GM23338 (cell line): Measurements from ENCODE around the gene R3HDM2. TPM values are rescaled to one million over a fixed set of nuclear protein-coding genes. Genes with fewer than 3 reads are reported as not detected.
A peak's percentile ranks its signal among the peaks of the same experiment; 100 is the strongest.

Experiments
- ATAC-seq: fragments of 200-7000 bp; cut with Tn5 transposase; 3 replicates; pipeline ENCODE4 v1.9.1; 2020
- DNase-seq: peaks from one replicate; pipeline ENCODE4 v3.0.0-alpha.2; 2015; ENCODE audit warnings: low spot score
- H2AFZ ChIP-seq: fragments of 200-600 bp; sonication (generic); 2 replicates; pipeline ENCODE4 v1.8.0; 2016; ENCODE audit warnings: antibody characterized with exemption, mild to moderate bottlenecking, moderate library complexity
- H3F3A ChIP-seq: fragments of 200-600 bp; sonication (generic); replicated peaks from 2 replicates; pipeline ENCODE4 v1.8.0; 2017; ENCODE audit warnings: antibody characterized with exemption, mixed run types, low read depth
- H3K27ac ChIP-seq: fragments of 200-600 bp; sonication (generic); 2 replicates; pipeline ENCODE4 v1.6.1; 2016; ENCODE audit warnings: low read depth
- H3K27me3 ChIP-seq: fragments of 200-600 bp; sonication (generic); 2 replicates; pipeline ENCODE4 v1.8.0; 2016; ENCODE audit warnings: mild to moderate bottlenecking, mixed run types, moderate library complexity; ENCODE audit not compliant: insufficient read depth
- H3K36me3 ChIP-seq: fragments of 200-600 bp; sonication (generic); 2 replicates; pipeline ENCODE4 v1.8.0; 2016; ENCODE audit warnings: mild to moderate bottlenecking; ENCODE audit not compliant: insufficient read depth
- H3K4me1 ChIP-seq: fragments of 200-600 bp; sonication (generic); 2 replicates; pipeline ENCODE4 v1.8.0; 2016; ENCODE audit warnings: mild to moderate bottlenecking, moderate library complexity; ENCODE audit not compliant: insufficient read depth
- H3K4me2 ChIP-seq: fragments of 200-600 bp; sonication (generic); 2 replicates; pipeline ENCODE4 v1.7.1; 2017; ENCODE audit warnings: mixed run types
- H3K4me3 ChIP-seq: fragments of 200-600 bp; sonication (generic); 2 replicates; pipeline ENCODE4 v1.6.1; 2016; ENCODE audit warnings: mixed run types
- H3K79me2 ChIP-seq: fragments of 200-600 bp; sonication (generic); replicated peaks from 2 replicates; pipeline ENCODE4 v1.8.0; 2017; ENCODE audit warnings: mild to moderate bottlenecking; ENCODE audit not compliant: insufficient read depth
- H3K9me2 ChIP-seq: fragments of 200-600 bp; sonication (generic); 2 replicates; pipeline ENCODE4 v1.8.0; 2017; ENCODE audit not compliant: insufficient read depth
- H4K20me1 ChIP-seq: fragments of 200-600 bp; sonication (generic); replicated peaks from 2 replicates; pipeline ENCODE4 v1.8.0; 2017; ENCODE audit warnings: mild to moderate bottlenecking; ENCODE audit not compliant: insufficient read depth
- H3K27ac Mint-ChIP-seq: 2 replicates; pipeline ENCODE4 v1.8.0; 2020; ENCODE audit warnings: inconsistent platforms, mild to moderate bottlenecking, moderate library complexity, mixed read lengths
- H3K27me3 Mint-ChIP-seq: 3 replicates; pipeline ENCODE4 v1.8.0; 2022; ENCODE audit warnings: low read depth, mild to moderate bottlenecking, moderate library complexity, mixed read lengths, inconsistent platforms; ENCODE audit not compliant: insufficient read depth, poor library complexity
- H3K36me3 Mint-ChIP-seq: 3 replicates; pipeline ENCODE4 v1.8.0; 2021; ENCODE audit warnings: low read depth, mild to moderate bottlenecking, inconsistent platforms, moderate library complexity, mixed read lengths
- H3K4me1 Mint-ChIP-seq: 3 replicates; pipeline ENCODE4 v1.8.0; 2020; ENCODE audit warnings: mild to moderate bottlenecking, inconsistent platforms, mixed read lengths
- H3K4me3 Mint-ChIP-seq: 3 replicates; pipeline ENCODE4 v1.8.0; 2021; ENCODE audit warnings: moderate library complexity, mild to moderate bottlenecking, inconsistent platforms, mixed read lengths
- H3K9me3 Mint-ChIP-seq: 3 replicates; pipeline ENCODE4 v1.8.0; 2020; ENCODE audit warnings: moderate library complexity, mild to moderate bottlenecking, inconsistent platforms, mixed read lengths
- CTCF ChIP-seq, 2 experiments: fragments of 200-600 bp in 1 of 2; sonication (generic) in 1 of 2; conservative IDR thresholded peaks; 2 replicates each; pipeline versions ENCODE4 v1.5.1 to v1.6.1; 2016 to 2017; ENCODE audit warnings: antibody characterized with exemption in 2 of 2, low read depth in 2 of 2, mild to moderate bottlenecking in 2 of 2, moderate library complexity in 1 of 2
- JUNB ChIP-seq: IDR thresholded peaks from one replicate; pipeline ENCODE4 v1.6.1; 2016; ENCODE audit warnings: antibody characterized with exemption; ENCODE audit not compliant: unreplicated experiment
- POLR2AphosphoS5 ChIP-seq: IDR thresholded peaks from 2 replicates; pipeline ENCODE4 v1.6.1; 2016; ENCODE audit warnings: antibody characterized with exemption, low read depth
- REST ChIP-seq: IDR thresholded peaks from one replicate; pipeline ENCODE4 v1.6.1; 2018; ENCODE audit warnings: antibody characterized with exemption; ENCODE audit not compliant: unreplicated experiment
- STAT1 ChIP-seq: IDR thresholded peaks from one replicate; pipeline ENCODE4 v1.6.1; 2016; ENCODE audit warnings: antibody characterized with exemption; ENCODE audit not compliant: unreplicated experiment
- ZNF114 ChIP-seq: fragments of 250-450 bp; sonication (Bioruptor Pico); IDR thresholded peaks from 2 replicates; pipeline ENCODE4 v1.5.0; 2020; ENCODE audit warnings: mild to moderate bottlenecking, moderate library complexity
- ZNF331 ChIP-seq: fragments of 250-450 bp; sonication (Bioruptor Pico); IDR thresholded peaks from 2 replicates; pipeline ENCODE4 v1.5.0; 2020; ENCODE audit warnings: low read depth, mild to moderate bottlenecking, moderate library complexity
- polyA plus RNA-seq: library from polyadenylated mRNA; unstranded; fragments of >200 nt; fragmentation: Nextera tagmentation; extraction: Ambion mirVana; gene quantifications from 2 replicates; pipeline ENCODE4 v1.2.1, GENCODE V29; 2016
- total RNA-seq: library from RNA; depleted of rRNA; stranded (reverse); fragments of >200 nt; shearing (Covaris generic); gene quantifications from 2 replicates; pipeline ENCODE4 v1.2.3, GENCODE V29; 2014

R3HDM2 gene
- total and polyA plus RNA-seq, 2 experiments from 2014 or later = 9.6 to 19.6 TPM

GRCh38 chr12:57464569-57464968 lies 33.7 kb upstream of the R3HDM2 start:
- peaks cover 19% of the 10 kb centered on the region for H3F3A ChIP-seq
- Mint-ChIP-seq H3K27me3 (peaks cover 28% of the 10 kb centered on the region), H3K4me1 (peaks cover 14% of the 10 kb centered on the region)

GRCh38 chr12:57462912-57463253 lies 32.0 kb upstream of the R3HDM2 start:
- Histone ChIP-seq H3K4me2 (peak overlapping the region; percentile 100; the same call in 1 of the 2 replicates), H3K27me3 (no peaks in the 10 kb centered on the region), H3K4me1 (peaks cover 13% of the 10 kb centered on the region), H2AFZ (no peak overlapping the region), H3K4me3 (peak overlapping the region; percentile 97; the same call in 1 of the 2 replicates), H3K36me3 (no peaks in the 10 kb centered on the region), H3K27ac (no peak overlapping the region), H4K20me1 (no peaks in the 10 kb centered on the region; the same call in 1 of the 2 replicates), H3K79me2 (peaks cover 9% of the 10 kb centered on the region), H3K9me2 (no peaks in the 10 kb centered on the region), H3F3A (peaks cover 22% of the 10 kb centered on the region)
- ATAC-seq (no peak), DNase-seq (no peak)
- peaks cover 23% of the 10 kb centered on the region for H3K4me1 Mint-ChIP-seq
- peak overlapping the region; percentile 94; the same call in 1 of the 2 replicates for H3K27ac Mint-ChIP-seq
- no peaks in the 10 kb centered on the region; the same call in 2 of the 3 replicates for H3K9me3 Mint-ChIP-seq
- peaks cover 34% of the 10 kb centered on the region for H3K27me3 Mint-ChIP-seq
- H3K4me3 Mint-ChIP-seq = peak overlapping the region; percentile 82
- H3K36me3 Mint-ChIP-seq = peaks cover 18% of the 10 kb centered on the region; the same call in 2 of the 3 replicates
- no peak for TF ChIP-seq STAT1
- TF ChIP-seq JUNB = no peak
- no peak for TF ChIP-seq CTCF (conservative IDR thresholded peaks at IDR 0.05; ENCODE audit: low read depth in 2 of 2)
- TF ChIP-seq ZNF331 (CRISPR knock-in tag) = no peak
- TF ChIP-seq POLR2AphosphoS5 = no peak
- no peak for TF ChIP-seq ZNF114 (CRISPR knock-in tag)

More at GRCh38 chr12:57464569-57464968, 33.7 kb upstream of the R3HDM2 start:
- H3K4me1 ChIP-seq = peaks cover 5% of the 10 kb centered on the region
- DNase-seq (no peak), ATAC-seq (no peak)
- H3K4me3 ChIP-seq = no peak overlapping the region
- no peaks in the 10 kb centered on the region; the same call in 1 of the 2 replicates for H4K20me1 ChIP-seq
- H3K36me3 ChIP-seq = no peaks in the 10 kb centered on the region
- Mint-ChIP-seq H3K9me3 (no peaks in the 10 kb centered on the region; the same call in 2 of the 3 replicates), H3K4me3 (no peak overlapping the region), H3K36me3 (peaks cover 13% of the 10 kb centered on the region; the same call in 1 of the 3 replicates), H3K27ac (no peak overlapping the region)
- H3K27me3 ChIP-seq = no peaks in the 10 kb centered on the region
- peaks cover 4% of the 10 kb centered on the region for H3K79me2 ChIP-seq
- no peak overlapping the region for H3K27ac ChIP-seq
- no peaks in the 10 kb centered on the region for H3K9me2 ChIP-seq
- H3K4me2 ChIP-seq = no peak overlapping the region
- TF ChIP-seq REST = no peak
- no peak overlapping the region for H2AFZ ChIP-seq
